Tibial nerve (tissue), 4 donors: ENCODE measurements around the gene CHTOP. TPM values are rescaled to one million over a fixed set of nuclear protein-coding genes. Genes with fewer than 3 reads are reported as not detected.
A peak's percentile ranks its signal among the peaks of the same experiment; 100 is the strongest.

Source experiments
- DNase-seq, 2 donors: peaks; one replicate each; pipeline ENCODE4 v3.0.0-alpha.2; 2019; ENCODE audit warnings: low spot score in 2 of 2
- H3K27ac ChIP-seq, 4 donors: fragments of 200-600 bp; sonication (generic) in 3 of 4; one replicate each; pipeline ENCODE4 v1.5.1; 2017 to 2019; ENCODE audit warnings: mild to moderate bottlenecking in 1 of 4
- H3K27me3 ChIP-seq, 2 donors: fragments of 200-600 bp; sonication (generic) in 1 of 2; one replicate each; pipeline versions ENCODE4 v1.5.1 to v1.6.0; 2017 to 2019
- H3K36me3 ChIP-seq, 3 donors: fragments of 200-600 bp; sonication (generic); one replicate each; pipeline ENCODE4 v1.5.1; 2018 to 2019
- H3K4me1 ChIP-seq, 4 donors: fragments of 200-600 bp; sonication (generic) in 3 of 4; one replicate each; pipeline ENCODE4 v1.5.1; 2017 to 2019
- H3K4me3 ChIP-seq, 4 donors: fragments of 200-600 bp; sonication (generic) in 3 of 4; one replicate each; pipeline ENCODE4 v1.5.1; 2017 to 2019; ENCODE audit warnings: mild to moderate bottlenecking in 1 of 4, moderate library complexity in 1 of 4
- H3K9me3 ChIP-seq, 4 donors: fragments of 200-600 bp; sonication (generic) in 3 of 4; one replicate each; pipeline ENCODE4 v1.5.1; 2017 to 2019
- CTCF ChIP-seq, 5 experiments: fragments of 200-600 bp in 3 of 5; fragments of 450-650 bp in 2 of 5; sonication (generic) in 3 of 5; IDR thresholded peaks; one replicate each; pipeline ENCODE4 v1.5.1; 2016 to 2019; ENCODE audit warnings: antibody characterized with exemption in 5 of 5, mild to moderate bottlenecking in 3 of 5, moderate library complexity in 2 of 5
- EP300 ChIP-seq, 2 donors: sonication (generic); formaldehyde crosslinking; IDR thresholded peaks; one replicate each; pipeline ENCODE4 v1.6.1; 2017; ENCODE audit warnings: antibody characterized with exemption in 2 of 2, mild to moderate bottlenecking in 1 of 2
- POLR2A ChIP-seq, 2 donors: fragments of 450-650 bp; IDR thresholded peaks; one replicate each; pipeline ENCODE4 v1.6.1; 2017; ENCODE audit warnings: antibody characterized with exemption in 2 of 2, mild to moderate bottlenecking in 2 of 2, moderate library complexity in 2 of 2
- WGBS, 2 donors: methylation state at CpG; one replicate each; pipeline ENCODE4 v1.1.5; 2018; 5-methylcytosine and 5-hydroxymethylcytosine counted together
- total RNA-seq, 4 donors: library from RNA; depleted of rRNA; stranded (reverse); fragments of >200 nt; gene quantifications; one replicate each; pipeline ENCODE4 v1.1.0, GENCODE V29; 2016

CHTOP gene
- total RNA-seq, 4 donors from 2014 or later, result 49.0 to 66.6 (median 56.5) TPM

DNA sequence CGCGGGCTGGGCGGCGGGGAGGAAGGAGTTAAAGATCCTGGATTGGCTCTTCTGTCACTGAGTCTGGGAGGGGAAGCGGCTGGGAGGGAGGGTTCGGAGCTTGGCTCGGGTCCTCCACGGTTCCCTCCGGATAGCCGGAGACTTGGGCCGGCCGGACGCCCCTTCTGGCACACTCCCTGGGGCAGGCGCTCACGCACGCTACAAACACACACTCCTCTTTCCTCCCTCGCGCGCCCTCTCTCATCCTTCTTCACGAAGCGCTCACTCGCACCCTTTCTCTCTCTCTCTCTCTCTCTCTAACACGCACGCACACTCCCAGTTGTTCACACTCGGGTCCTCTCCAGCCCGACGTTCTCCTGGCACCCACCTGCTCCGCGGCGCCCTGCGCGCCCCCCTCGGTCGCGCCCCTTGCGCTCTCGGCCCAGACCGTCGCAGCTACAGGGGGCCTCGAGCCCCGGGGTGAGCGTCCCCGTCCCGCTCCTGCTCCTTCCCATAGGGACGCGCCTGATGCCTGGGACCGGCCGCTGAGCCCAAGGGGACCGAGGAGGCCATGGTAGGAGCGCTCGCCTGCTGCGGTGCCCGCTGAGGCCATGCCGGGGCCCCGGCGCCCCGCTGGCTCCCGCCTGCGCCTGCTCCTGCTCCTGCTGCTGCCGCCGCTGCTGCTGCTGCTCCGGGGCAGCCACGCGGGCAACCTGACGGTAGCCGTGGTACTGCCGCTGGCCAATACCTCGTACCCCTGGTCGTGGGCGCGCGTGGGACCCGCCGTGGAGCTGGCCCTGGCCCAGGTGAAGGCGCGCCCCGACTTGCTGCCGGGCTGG is 44.9 kb downstream of the CHTOP start, which contains the start of gene NPR1:
TSS of gene NPR1 (plus strand) at position 170 of the 818 bp plus-strand sequence. CDS start at position 591, 421 bp downstream.
- Histone ChIP-seq H3K27me3 (peaks cover 0 to 47% of the 10 kb centered on the region in 2 donors), H3K27ac (peak within 1 kb of the TSS in 3 of 4 donors; percentile 17 to 75 (median 17)), H3K9me3 (no peaks in the 10 kb centered on the region), H3K4me1 (peaks cover 0 to 32% (median 21%) of the 10 kb centered on the region in 4 donors), H3K36me3 (no peaks in the 10 kb centered on the region), H3K4me3 (peak within 1 kb of the TSS; percentile 41 to 67 (median 48))
- 1 to 2% methylated on average over 42 to 55 of the region's 78 CpGs for WGBS, 2 donors
- TF ChIP-seq POLR2A (IDR thresholded peaks at IDR 0.05), result no peak
- TF ChIP-seq EP300 (IDR thresholded peaks at IDR 0.05), result no peak
- TF ChIP-seq CTCF (IDR thresholded peaks at IDR 0.05), result no peak
- peak; percentile 32 to 62 for DNase-seq

DNA sequence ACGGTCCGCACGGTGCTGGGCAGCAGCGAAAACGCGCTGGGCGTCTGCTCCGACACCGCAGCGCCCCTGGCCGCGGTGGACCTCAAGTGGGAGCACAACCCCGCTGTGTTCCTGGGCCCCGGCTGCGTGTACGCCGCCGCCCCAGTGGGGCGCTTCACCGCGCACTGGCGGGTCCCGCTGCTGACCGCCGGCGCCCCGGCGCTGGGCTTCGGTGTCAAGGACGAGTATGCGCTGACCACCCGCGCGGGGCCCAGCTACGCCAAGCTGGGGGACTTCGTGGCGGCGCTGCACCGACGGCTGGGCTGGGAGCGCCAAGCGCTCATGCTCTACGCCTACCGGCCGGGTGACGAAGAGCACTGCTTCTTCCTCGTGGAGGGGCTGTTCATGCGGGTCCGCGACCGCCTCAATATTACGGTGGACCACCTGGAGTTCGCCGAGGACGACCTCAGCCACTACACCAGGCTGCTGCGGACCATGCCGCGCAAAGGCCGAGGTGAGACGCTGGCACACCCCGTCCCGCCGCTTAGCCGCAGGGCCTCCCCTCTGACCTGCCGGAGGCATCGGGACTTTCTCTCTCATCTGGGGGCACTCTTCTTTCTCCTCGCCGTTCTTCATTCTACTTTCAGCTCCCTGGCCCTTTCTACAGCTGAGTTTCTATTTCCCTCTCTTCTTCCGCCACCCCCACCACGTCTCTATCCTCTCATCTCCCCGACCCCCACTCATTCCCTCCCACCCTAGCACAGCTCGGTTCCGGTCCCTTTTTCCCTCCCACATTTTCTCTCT is 45.7 kb downstream of the CHTOP start:
- no peaks in the 10 kb centered on the region for H3K36me3 ChIP-seq
- peaks cover 0 to 32% (median 21%) of the 10 kb centered on the region in 4 donors for H3K4me1 ChIP-seq
- peak overlapping the region; percentile 41 to 67 (median 48) for H3K4me3 ChIP-seq
- WGBS, 2 donors, result 1 to 2% methylated on average over 18 to 27 of the region's 73 CpGs
- H3K9me3 ChIP-seq, result no peaks in the 10 kb centered on the region
- peaks cover 0 to 47% of the 10 kb centered on the region in 2 donors for H3K27me3 ChIP-seq
- no peak for DNase-seq
- H3K27ac ChIP-seq, result peak overlapping the region in 3 of 4 donors; percentile 17 to 75 (median 17)
- no peak for TF ChIP-seq POLR2A (IDR thresholded peaks at IDR 0.05)
- peak in 3 of 5 experiments; percentile 19 to 53 (median 49) for TF ChIP-seq CTCF (IDR thresholded peaks at IDR 0.05)

DNA sequence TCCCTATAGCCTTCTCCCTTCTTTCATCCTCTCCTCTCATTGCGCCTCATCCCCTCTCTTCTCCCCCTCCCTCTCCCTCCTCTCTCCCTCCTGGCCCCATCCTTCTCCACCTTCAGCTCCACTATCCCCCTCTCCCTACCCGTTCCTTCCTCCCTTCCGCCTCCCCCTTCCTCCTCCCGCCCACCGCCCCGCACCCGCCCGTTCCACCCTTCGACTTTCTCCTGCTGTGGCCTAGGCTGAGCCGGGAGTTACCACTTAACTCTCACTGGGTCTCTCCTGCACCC is 46.2 kb downstream of the CHTOP start:
- peaks cover 0 to 32% (median 21%) of the 10 kb centered on the region in 4 donors for H3K4me1 ChIP-seq
- H3K27ac ChIP-seq, result peak overlapping the region in 2 of 4 donors; percentile 17 to 75
- peaks cover 0 to 47% of the 10 kb centered on the region in 2 donors for H3K27me3 ChIP-seq
- no peak for DNase-seq
- H3K4me3 ChIP-seq, result peak overlapping the region in 3 of 4 donors; percentile 41 to 67 (median 51)
- H3K9me3 ChIP-seq, result no peaks in the 10 kb centered on the region
- no peak for TF ChIP-seq POLR2A (IDR thresholded peaks at IDR 0.05)
- no peak for TF ChIP-seq EP300 (IDR thresholded peaks at IDR 0.05)
- no peak for TF ChIP-seq CTCF (IDR thresholded peaks at IDR 0.05)
- WGBS, 2 donors, result 10 to 26% methylated on average over 10 of the region's 10 CpGs
- H3K36me3 ChIP-seq, result no peaks in the 10 kb centered on the region

DNA sequence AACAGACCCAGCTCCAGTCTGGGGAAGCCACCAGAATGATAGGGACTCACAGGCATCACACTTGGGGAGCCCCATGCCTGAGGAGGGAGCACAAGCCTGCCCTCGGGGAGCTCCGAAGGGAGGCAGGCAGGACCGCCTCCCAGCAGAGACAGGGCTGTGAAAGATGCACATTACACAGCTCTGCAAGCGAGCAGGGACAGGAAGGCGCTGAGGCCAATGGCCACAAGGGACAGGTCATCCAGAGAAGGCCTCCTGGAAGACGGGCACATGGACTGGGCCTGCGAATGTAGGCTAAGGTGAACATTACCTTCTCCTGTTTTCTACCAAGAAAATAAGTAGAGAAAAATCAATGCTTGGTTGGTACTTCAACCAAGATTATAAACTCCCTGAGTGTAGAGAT is 48.9 kb downstream of the CHTOP start:
- H3K27ac ChIP-seq, result no peak overlapping the region
- WGBS, 2 donors, result 75 to 87% methylated on average over 7 of the region's 7 CpGs
- no peak for DNase-seq
- no peak overlapping the region for H3K4me3 ChIP-seq
- H3K36me3 ChIP-seq, result no peaks in the 10 kb centered on the region
- H3K4me1 ChIP-seq, result peaks cover 0 to 28% (median 19%) of the 10 kb centered on the region in 4 donors
- no peaks in the 10 kb centered on the region for H3K9me3 ChIP-seq
- peaks cover 0 to 39% of the 10 kb centered on the region in 2 donors for H3K27me3 ChIP-seq
- no peak for TF ChIP-seq POLR2A (IDR thresholded peaks at IDR 0.05)
- no peak for TF ChIP-seq EP300 (IDR thresholded peaks at IDR 0.05)
- TF ChIP-seq CTCF (IDR thresholded peaks at IDR 0.05), result no peak
